ENCODE data around the gene NBPF1.
"Not testable (repeated sequence)": the region's sequence is repeated elsewhere in the genome, so short reads cannot be mapped to it uniquely, and the experiment has no call there.

- not testable (repeated sequence) for TF ChIP-seq CTCF, POLR2A, POLR2AphosphoS5 (IDR thresholded peaks at IDR 0.05)
Observed at GRCh38 chr1:16646716-16647115, 33.4 kb upstream of the NBPF1 start.
